Measurements from ENCODE around the gene SH3PXD2A.

DNA sequence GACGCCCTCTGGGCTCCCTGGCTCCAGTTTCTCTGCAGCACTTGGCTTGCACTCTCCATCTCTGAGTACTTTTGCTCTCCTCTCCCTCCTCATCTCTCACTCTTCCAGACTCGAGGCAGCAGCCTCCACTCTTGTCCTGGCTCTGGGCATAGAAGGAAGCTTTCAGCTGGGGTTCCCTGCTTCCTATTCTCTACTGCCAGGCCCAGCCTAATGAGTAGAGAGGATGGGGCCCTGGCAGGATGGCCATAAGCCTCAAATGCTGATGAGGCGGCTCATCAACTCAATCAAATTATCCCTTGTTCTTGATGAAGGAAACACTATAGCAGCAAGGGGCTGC, 306.1 kb downstream of the SH3PXD2A start:
- TF ChIP-seq, protein P1, sequence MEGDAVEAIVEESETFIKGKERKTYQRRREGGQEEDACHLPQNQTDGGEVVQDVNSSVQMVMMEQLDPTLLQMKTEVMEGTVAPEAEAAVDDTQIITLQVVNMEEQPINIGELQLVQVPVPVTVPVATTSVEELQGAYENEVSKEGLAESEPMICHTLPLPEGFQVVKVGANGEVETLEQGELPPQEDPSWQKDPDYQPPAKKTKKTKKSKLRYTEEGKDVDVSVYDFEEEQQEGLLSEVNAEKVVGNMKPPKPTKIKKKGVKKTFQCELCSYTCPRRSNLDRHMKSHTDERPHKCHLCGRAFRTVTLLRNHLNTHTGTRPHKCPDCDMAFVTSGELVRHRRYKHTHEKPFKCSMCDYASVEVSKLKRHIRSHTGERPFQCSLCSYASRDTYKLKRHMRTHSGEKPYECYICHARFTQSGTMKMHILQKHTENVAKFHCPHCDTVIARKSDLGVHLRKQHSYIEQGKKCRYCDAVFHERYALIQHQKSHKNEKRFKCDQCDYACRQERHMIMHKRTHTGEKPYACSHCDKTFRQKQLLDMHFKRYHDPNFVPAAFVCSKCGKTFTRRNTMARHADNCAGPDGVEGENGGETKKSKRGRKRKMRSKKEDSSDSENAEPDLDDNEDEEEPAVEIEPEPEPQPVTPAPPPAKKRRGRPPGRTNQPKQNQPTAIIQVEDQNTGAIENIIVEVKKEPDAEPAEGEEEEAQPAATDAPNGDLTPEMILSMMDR (IDR thresholded peaks at IDR 0.05) = no peak
- no peak for TF ChIP-seq POLR2A (IDR thresholded peaks at IDR 0.05)

Measured in Peyer's patch (tissue), 4 donors.